ENCODE measurements around the gene SLC16A7. TPM values are rescaled to one million over a fixed set of nuclear protein-coding genes. Genes with fewer than 3 reads are reported as not detected.
"Not testable (repeated sequence)": the region's sequence is repeated elsewhere in the genome, so short reads cannot be mapped to it uniquely, and the experiment has no call there.

The SLC16A7 gene
- total and polyA plus RNA-seq, 4 donors: 0.88 to 60.2 (median 25.6) TPM

DNA sequence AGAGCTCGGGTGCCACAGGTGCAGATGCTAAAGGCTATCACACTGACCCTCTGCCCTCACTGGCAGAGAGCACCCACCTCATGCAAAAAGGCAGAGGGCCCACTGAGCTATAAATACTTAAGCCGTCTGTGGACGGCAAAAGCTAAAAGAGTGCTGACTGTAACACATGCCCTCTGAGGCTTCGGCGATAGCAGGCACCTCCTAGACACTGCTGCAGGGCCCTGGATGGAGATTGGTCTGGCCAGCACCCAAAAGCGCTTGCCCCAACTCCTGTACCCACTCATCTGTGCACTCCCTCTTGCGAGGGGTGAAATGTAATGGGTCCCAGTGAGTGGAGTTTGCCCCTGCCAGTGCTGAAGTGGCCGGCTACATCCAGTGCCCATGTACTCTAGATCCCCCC, 148.7 kb downstream of the SLC16A7 start:
- H3K27me3 ChIP-seq (ENCODE audit: control insufficient read depth in 1 of 2, insufficient read depth in 2 of 2, low read length in 1 of 2): no peaks in the 10 kb centered on the region
- 96 to 97% methylated on average over 8 of the region's 8 CpGs for WGBS, 2 donors
- H3K4me1 ChIP-seq (ENCODE audit: control insufficient read depth in 1 of 2, insufficient read depth in 2 of 2, low read length in 2 of 2): no peaks in the 10 kb centered on the region
- no peak overlapping the region for H3K4me3 ChIP-seq (ENCODE audit: low read length in 2 of 2)
- ATAC-seq (ENCODE audit: low FRiP score) (no peak), DNase-seq (peak in 1 of 2 donors; percentile 44)
- intact Hi-C loops (cut with DNase I): no loop called here
- H3K27ac ChIP-seq (ENCODE audit: low read depth in 1 of 2, low read length in 2 of 2): no peak overlapping the region
- H3K36me3 ChIP-seq (ENCODE audit: control insufficient read depth in 1 of 2, insufficient read depth in 2 of 2, low read length in 1 of 2): peaks cover 0 to 3% of the 10 kb centered on the region in 2 donors
- H3K9me3 ChIP-seq (ENCODE audit: control insufficient read depth, low read length): no peaks in the 10 kb centered on the region

- H3K27ac ChIP-seq (ENCODE audit: low read depth in 1 of 2, low read length in 2 of 2); H3K9me3 ChIP-seq (ENCODE audit: control insufficient read depth, low read length); H3K27me3 ChIP-seq (ENCODE audit: control insufficient read depth in 1 of 2, insufficient read depth in 2 of 2, low read length in 1 of 2); H3K4me3 ChIP-seq (ENCODE audit: low read length in 2 of 2); H3K36me3 ChIP-seq (ENCODE audit: control insufficient read depth in 1 of 2, insufficient read depth in 2 of 2, low read length in 1 of 2); intact Hi-C loops (cut with DNase I); ATAC-seq (ENCODE audit: low FRiP score); H3K4me1 ChIP-seq (ENCODE audit: control insufficient read depth in 1 of 2, insufficient read depth in 2 of 2, low read length in 2 of 2): not testable (repeated sequence)
- 97 to 98% methylated on average over 19 of the region's 19 CpGs for WGBS, 2 donors
- peak in 1 of 2 donors; percentile 13 for DNase-seq
Observed at GRCh38 chr12:59751091-59751490, 155.3 kb downstream of the SLC16A7 start.

DNA sequence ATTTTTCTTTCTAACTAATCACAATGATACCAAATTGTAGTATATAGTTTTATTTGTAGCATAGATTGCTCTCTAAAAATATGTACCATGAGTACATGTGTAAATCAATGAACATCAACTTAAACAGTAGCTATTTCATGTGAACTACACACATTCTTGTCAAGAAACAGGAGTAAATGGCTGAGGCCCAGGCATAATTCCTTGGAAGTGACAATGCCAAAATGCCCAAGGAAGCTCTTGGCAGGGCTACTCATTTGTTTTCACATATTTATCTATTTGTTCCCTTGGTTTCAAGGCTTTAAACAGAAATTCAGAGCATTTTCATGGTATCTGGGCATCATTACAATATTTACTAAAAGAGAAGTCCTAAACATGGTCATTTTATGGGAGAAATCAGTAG, 165.7 kb downstream of the SLC16A7 start:
- intact Hi-C loops (cut with DNase I): no loop called here
- Histone ChIP-seq H3K27ac (ENCODE audit: low read depth in 1 of 2, low read length in 2 of 2) (no peak overlapping the region), H3K9me3 (ENCODE audit: control insufficient read depth, low read length) (no peaks in the 10 kb centered on the region), H3K27me3 (ENCODE audit: control insufficient read depth in 1 of 2, insufficient read depth in 2 of 2, low read length in 1 of 2) (no peaks in the 10 kb centered on the region), H3K36me3 (ENCODE audit: control insufficient read depth in 1 of 2, insufficient read depth in 2 of 2, low read length in 1 of 2) (no peaks in the 10 kb centered on the region), H3K4me3 (ENCODE audit: low read length in 2 of 2) (no peak overlapping the region), H3K4me1 (ENCODE audit: control insufficient read depth in 1 of 2, insufficient read depth in 2 of 2, low read length in 2 of 2) (no peaks in the 10 kb centered on the region)
- no peak for DNase-seq
- ATAC-seq (ENCODE audit: low FRiP score): no peak

GRCh38 chr12:59763835-59764234, 168.0 kb downstream of the SLC16A7 start:
- Histone ChIP-seq H3K4me3 (ENCODE audit: low read length in 2 of 2) (no peak overlapping the region), H3K36me3 (ENCODE audit: control insufficient read depth in 1 of 2, insufficient read depth in 2 of 2, low read length in 1 of 2) (no peaks in the 10 kb centered on the region), H3K4me1 (ENCODE audit: control insufficient read depth in 1 of 2, insufficient read depth in 2 of 2, low read length in 2 of 2) (no peaks in the 10 kb centered on the region), H3K27ac (ENCODE audit: low read depth in 1 of 2, low read length in 2 of 2) (no peak overlapping the region), H3K9me3 (ENCODE audit: control insufficient read depth, low read length) (no peaks in the 10 kb centered on the region), H3K27me3 (ENCODE audit: control insufficient read depth in 1 of 2, insufficient read depth in 2 of 2, low read length in 1 of 2) (no peaks in the 10 kb centered on the region)
- intact Hi-C loops (cut with DNase I): no loop called here
- ATAC-seq (ENCODE audit: low FRiP score) (no peak), DNase-seq (no peak)

- H3K4me1 ChIP-seq (ENCODE audit: control insufficient read depth in 1 of 2, insufficient read depth in 2 of 2, low read length in 2 of 2): no peaks in the 10 kb centered on the region
- intact Hi-C loops (cut with DNase I): no loop called here
Observed at GRCh38 chr12:59768031-59768430, 172.2 kb downstream of the SLC16A7 start.

DNA sequence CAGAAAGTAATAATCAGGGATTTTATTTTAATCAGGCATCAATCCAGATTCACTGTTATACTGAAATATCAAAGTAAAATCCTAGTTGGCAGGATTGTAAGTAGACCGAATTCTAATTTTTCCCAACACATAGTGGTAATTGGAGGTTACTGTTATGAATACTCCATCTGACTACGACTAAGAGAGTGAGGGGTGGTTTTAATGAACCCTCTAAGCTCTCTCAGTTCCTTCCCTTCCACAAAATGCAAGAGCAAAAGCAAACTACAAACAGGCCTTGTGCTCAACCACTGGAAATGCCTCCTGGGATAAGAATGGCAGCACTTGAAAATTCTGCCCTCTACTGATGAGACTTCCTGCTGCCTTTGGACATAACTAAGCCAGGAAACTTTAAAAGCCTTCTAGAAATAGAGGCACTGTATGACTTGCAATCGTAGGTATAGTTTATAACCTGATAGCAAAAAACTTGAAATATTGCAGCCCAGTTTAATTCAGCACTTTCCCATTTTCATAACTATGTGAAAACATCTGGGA, 184.8 kb downstream of the SLC16A7 start:
- Histone ChIP-seq H3K9me3 (ENCODE audit: control insufficient read depth, low read length) (no peaks in the 10 kb centered on the region), H3K27me3 (ENCODE audit: control insufficient read depth in 1 of 2, insufficient read depth in 2 of 2, low read length in 1 of 2) (no peaks in the 10 kb centered on the region), H3K36me3 (ENCODE audit: control insufficient read depth in 1 of 2, insufficient read depth in 2 of 2, low read length in 1 of 2) (no peaks in the 10 kb centered on the region), H3K4me3 (ENCODE audit: low read length in 2 of 2) (no peak overlapping the region), H3K4me1 (ENCODE audit: control insufficient read depth in 1 of 2, insufficient read depth in 2 of 2, low read length in 2 of 2) (no peaks in the 10 kb centered on the region), H3K27ac (ENCODE audit: low read depth in 1 of 2, low read length in 2 of 2) (no peak overlapping the region)
- no peak for DNase-seq
- intact Hi-C loops (cut with DNase I): no loop called here
- ATAC-seq (ENCODE audit: low FRiP score): no peak
- 51 to 72% methylated on average over 3 of the region's 3 CpGs for WGBS, 2 donors

More at GRCh38 chr12:59768031-59768430, 172.2 kb downstream of the SLC16A7 start:
- DNase-seq (no peak), ATAC-seq (ENCODE audit: low FRiP score) (no peak)
- no peaks in the 10 kb centered on the region for H3K9me3 ChIP-seq (ENCODE audit: control insufficient read depth, low read length)
- H3K27me3 ChIP-seq (ENCODE audit: control insufficient read depth in 1 of 2, insufficient read depth in 2 of 2, low read length in 1 of 2): no peaks in the 10 kb centered on the region
- no peak overlapping the region for H3K27ac ChIP-seq (ENCODE audit: low read depth in 1 of 2, low read length in 2 of 2)
- no peak overlapping the region for H3K4me3 ChIP-seq (ENCODE audit: low read length in 2 of 2)
- H3K36me3 ChIP-seq (ENCODE audit: control insufficient read depth in 1 of 2, insufficient read depth in 2 of 2, low read length in 1 of 2): no peaks in the 10 kb centered on the region
- 89 to 92% methylated on average over 3 of the region's 3 CpGs for WGBS, 2 donors

GRCh38 chr12:59787610-59788009, 191.8 kb downstream of the SLC16A7 start:
- Histone ChIP-seq H3K4me3 (ENCODE audit: low read length in 2 of 2) (no peak overlapping the region), H3K4me1 (ENCODE audit: control insufficient read depth in 1 of 2, insufficient read depth in 2 of 2, low read length in 2 of 2) (no peaks in the 10 kb centered on the region), H3K27me3 (ENCODE audit: control insufficient read depth in 1 of 2, insufficient read depth in 2 of 2, low read length in 1 of 2) (no peaks in the 10 kb centered on the region), H3K27ac (ENCODE audit: low read depth in 1 of 2, low read length in 2 of 2) (no peak overlapping the region), H3K9me3 (ENCODE audit: control insufficient read depth, low read length) (peaks cover 3% of the 10 kb centered on the region), H3K36me3 (ENCODE audit: control insufficient read depth in 1 of 2, insufficient read depth in 2 of 2, low read length in 1 of 2) (no peaks in the 10 kb centered on the region)
- no peak for ATAC-seq (ENCODE audit: low FRiP score)
- WGBS, 2 donors: 69 to 77% methylated on average over 4 of the region's 4 CpGs
- intact Hi-C loops (cut with DNase I): no loop called here
- DNase-seq: no peak

GRCh38 chr12:59792647-59793046, 196.8 kb downstream of the SLC16A7 start:
- 92 to 98% methylated on average over 1 of the region's 1 CpG for WGBS, 2 donors

GRCh38 chr12:59803735-59804134, 207.9 kb downstream of the SLC16A7 start:
- H3K4me3 ChIP-seq (ENCODE audit: low read length in 2 of 2): peak overlapping the region in 1 of 2 donors; percentile 26
- 19 to 34% methylated on average over 1 of the region's 1 CpG for WGBS, 2 donors
- H3K4me1 ChIP-seq (ENCODE audit: control insufficient read depth in 1 of 2, insufficient read depth in 2 of 2, low read length in 2 of 2): no peaks in the 10 kb centered on the region
- intact Hi-C loops (cut with DNase I): loop anchor here in 1 of 2 donors (10.0 kb wide), 1 partner anchor 209 kb away; the partner anchor contains the start of gene SLC16A7
- H3K36me3 ChIP-seq (ENCODE audit: control insufficient read depth in 1 of 2, insufficient read depth in 2 of 2, low read length in 1 of 2): no peaks in the 10 kb centered on the region
- no peaks in the 10 kb centered on the region for H3K27me3 ChIP-seq (ENCODE audit: control insufficient read depth in 1 of 2, insufficient read depth in 2 of 2, low read length in 1 of 2)
- ATAC-seq (ENCODE audit: low FRiP score) (no peak), DNase-seq (no peak)
- H3K9me3 ChIP-seq (ENCODE audit: control insufficient read depth, low read length): no peaks in the 10 kb centered on the region
- H3K27ac ChIP-seq (ENCODE audit: low read depth in 1 of 2, low read length in 2 of 2): peak overlapping the region in 1 of 2 donors; percentile 57

More at GRCh38 chr12:59792647-59793046, 196.8 kb downstream of the SLC16A7 start:
- H3K27ac ChIP-seq (ENCODE audit: low read depth in 1 of 2, low read length in 2 of 2): no peak overlapping the region
- H3K36me3 ChIP-seq (ENCODE audit: control insufficient read depth in 1 of 2, insufficient read depth in 2 of 2, low read length in 1 of 2): no peaks in the 10 kb centered on the region
- no peaks in the 10 kb centered on the region for H3K27me3 ChIP-seq (ENCODE audit: control insufficient read depth in 1 of 2, insufficient read depth in 2 of 2, low read length in 1 of 2)
- peaks cover 3% of the 10 kb centered on the region for H3K9me3 ChIP-seq (ENCODE audit: control insufficient read depth, low read length)
- H3K4me1 ChIP-seq (ENCODE audit: control insufficient read depth in 1 of 2, insufficient read depth in 2 of 2, low read length in 2 of 2): no peaks in the 10 kb centered on the region
- no peak overlapping the region for H3K4me3 ChIP-seq (ENCODE audit: low read length in 2 of 2)
- DNase-seq (no peak), ATAC-seq (ENCODE audit: low FRiP score) (no peak)
- intact Hi-C loops (cut with DNase I): no loop called here
